ENCODE results near the gene RUSC1. TPM values are rescaled to one million over a fixed set of nuclear protein-coding genes. Genes with fewer than 3 reads are reported as not detected.

The RUSC1 gene
- total and polyA plus RNA-seq, 2 donors (not counting 1 experiment from before 2014, with no cell fraction given): 19.3 to 20.3 TPM

DNA sequence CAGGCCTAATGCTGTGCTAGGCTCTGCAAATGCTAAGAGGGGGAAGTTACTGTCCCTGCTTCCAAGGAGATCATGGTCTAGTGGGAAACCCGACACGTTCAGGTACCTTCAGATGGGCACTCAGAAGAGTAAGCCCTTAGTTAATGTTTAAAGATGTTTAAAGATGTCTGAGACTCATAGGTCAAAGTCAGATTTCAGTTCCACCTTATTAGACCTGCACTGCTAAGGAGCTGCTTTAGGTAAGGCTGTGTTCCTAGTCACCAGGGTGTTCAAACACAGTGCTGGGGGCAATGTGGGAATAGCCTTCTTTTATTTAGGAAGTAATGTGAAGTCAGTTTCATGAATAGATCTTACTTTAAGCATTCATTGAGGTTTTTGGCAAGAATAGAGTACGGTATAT is 3.8 kb upstream of the RUSC1 start:
- Mint-ChIP-seq H3K27me3 (no peaks in the 10 kb centered on the region), H3K4me3 (no peak overlapping the region), H3K9me3 (ENCODE audit: insufficient read depth) (no peaks in the 10 kb centered on the region), H3K27ac (no peak overlapping the region), H3K4me1 (peaks cover 28% of the 10 kb centered on the region)
- Histone ChIP-seq H3K4me3 (ENCODE audit: control extremely low read depth in 1 of 5, extremely low read depth in 1 of 5, insufficient read depth in 1 of 5, low read depth in 2 of 5, low read length in 4 of 5) (no peak overlapping the region), H3K9me3 (ENCODE audit: control extremely low read depth in 1 of 3, control insufficient read depth in 2 of 3, insufficient read depth in 1 of 3, low read length in 2 of 3) (peaks cover 0 to 2% (median 0%) of the 10 kb centered on the region in 3 donors), H2AFZ (ENCODE audit: insufficient read depth, low read depth, low read length, poor library complexity, severe bottlenecking) (no peak overlapping the region), H3K36me3 (replicated peaks in 1 of 2; ENCODE audit: control extremely low read depth in 1 of 2, control insufficient read depth in 1 of 2, extremely low read depth in 1 of 2, insufficient read depth in 2 of 2, low read length in 1 of 2) (peaks cover 0 to 3% of the 10 kb centered on the region in 2 experiments), H3K4me1 (ENCODE audit: control insufficient read depth in 2 of 2, insufficient read depth in 2 of 2, low read length in 2 of 2) (peaks cover 13 to 19% of the 10 kb centered on the region in 2 donors), H4K20me1 (ENCODE audit: control insufficient read depth, insufficient read depth, low read length, poor library complexity, severe bottlenecking) (no peaks in the 10 kb centered on the region), H3K79me2 (ENCODE audit: control insufficient read depth, insufficient read depth, low read length) (peaks cover 7% of the 10 kb centered on the region), H3K9ac (ENCODE audit: low read length) (no peak overlapping the region), H3K27ac (ENCODE audit: low read length in 2 of 2) (no peak overlapping the region), H3K4me2 (replicated peaks; ENCODE audit: low read depth, low read length, poor library complexity, severe bottlenecking) (no peak overlapping the region), H3K27me3 (replicated peaks in 1 of 4; ENCODE audit: control extremely low read depth in 1 of 4, control insufficient read depth in 3 of 4, insufficient read depth in 4 of 4, low read length in 3 of 4) (no peaks in the 10 kb centered on the region)
- ATAC-seq (ENCODE audit: low read depth) (no peak), DNase-seq (no peak)
- TF ChIP-seq, protein P1, sequence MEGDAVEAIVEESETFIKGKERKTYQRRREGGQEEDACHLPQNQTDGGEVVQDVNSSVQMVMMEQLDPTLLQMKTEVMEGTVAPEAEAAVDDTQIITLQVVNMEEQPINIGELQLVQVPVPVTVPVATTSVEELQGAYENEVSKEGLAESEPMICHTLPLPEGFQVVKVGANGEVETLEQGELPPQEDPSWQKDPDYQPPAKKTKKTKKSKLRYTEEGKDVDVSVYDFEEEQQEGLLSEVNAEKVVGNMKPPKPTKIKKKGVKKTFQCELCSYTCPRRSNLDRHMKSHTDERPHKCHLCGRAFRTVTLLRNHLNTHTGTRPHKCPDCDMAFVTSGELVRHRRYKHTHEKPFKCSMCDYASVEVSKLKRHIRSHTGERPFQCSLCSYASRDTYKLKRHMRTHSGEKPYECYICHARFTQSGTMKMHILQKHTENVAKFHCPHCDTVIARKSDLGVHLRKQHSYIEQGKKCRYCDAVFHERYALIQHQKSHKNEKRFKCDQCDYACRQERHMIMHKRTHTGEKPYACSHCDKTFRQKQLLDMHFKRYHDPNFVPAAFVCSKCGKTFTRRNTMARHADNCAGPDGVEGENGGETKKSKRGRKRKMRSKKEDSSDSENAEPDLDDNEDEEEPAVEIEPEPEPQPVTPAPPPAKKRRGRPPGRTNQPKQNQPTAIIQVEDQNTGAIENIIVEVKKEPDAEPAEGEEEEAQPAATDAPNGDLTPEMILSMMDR (IDR thresholded peaks at IDR 0.05): no peak
- TF ChIP-seq EZH2 (IDR thresholded peaks at IDR 0.05; ENCODE audit: borderline replicate concordance, insufficient read depth, low read depth, low read length, poor library complexity, severe bottlenecking): no peak
- ChIA-PET CTCF (interaction anchor here (1.0 to 1.6 kb wide), 2 partner anchors 9 to 66 kb away, joined by 3 to 5 read pairs; no protein-coding TSS in a partner anchor), POLR2A (interaction anchor here (0.7 kb wide), 2 partner anchors 66 to 1587 kb away, joined by 3 read pairs; no protein-coding TSS in a partner anchor)
- 90% methylated on average over 2 of the region's 3 CpGs for WGBS (ENCODE audit: insufficient coverage)
- intact Hi-C loops (cut with micrococcal nuclease): no loop called here

DNA sequence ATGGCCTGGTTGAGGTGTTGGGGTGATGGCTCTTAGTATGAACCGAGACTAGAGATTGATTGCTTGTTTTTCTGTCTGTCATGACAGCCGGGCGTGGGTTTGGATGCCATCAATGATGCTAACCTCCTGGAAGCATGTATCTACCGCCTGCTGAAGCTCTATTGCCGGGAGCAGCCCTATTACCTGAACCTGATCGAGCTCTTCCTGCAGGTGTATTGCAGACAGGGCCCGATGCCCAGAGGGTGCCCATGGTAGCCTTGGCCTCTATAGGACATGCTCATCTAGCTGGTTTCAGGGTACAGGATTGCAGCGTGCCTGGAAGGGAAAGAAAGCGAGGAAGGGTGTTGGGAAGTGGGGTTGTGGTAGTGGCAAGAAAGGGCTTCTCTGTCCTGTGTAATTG is 2.6 kb upstream of the RUSC1 start:
- intact Hi-C loops (cut with micrococcal nuclease): no loop called here
- CTCF ChIA-PET: interaction anchor here (0.8 to 1.9 kb wide), 3 partner anchors 10 to 25 kb away, joined by 3 to 5 read pairs (median 3); no protein-coding TSS in a partner anchor

More for the DNA sequence above, 2.6 kb upstream of the RUSC1 start:
- Mint-ChIP-seq H3K9me3 (ENCODE audit: insufficient read depth) (no peaks in the 10 kb centered on the region), H3K27me3 (no peaks in the 10 kb centered on the region), H3K4me3 (no peak overlapping the region), H3K4me1 (peaks cover 33% of the 10 kb centered on the region), H3K27ac (no peak overlapping the region)
- Histone ChIP-seq H3K27ac (ENCODE audit: low read length in 2 of 2) (no peak overlapping the region), H3K36me3 (replicated peaks in 1 of 2; ENCODE audit: control extremely low read depth in 1 of 2, control insufficient read depth in 1 of 2, extremely low read depth in 1 of 2, insufficient read depth in 2 of 2, low read length in 1 of 2) (peaks cover 0 to 3% of the 10 kb centered on the region in 2 experiments), H3K79me2 (ENCODE audit: control insufficient read depth, insufficient read depth, low read length) (peaks cover 9% of the 10 kb centered on the region), H2AFZ (ENCODE audit: insufficient read depth, low read depth, low read length, poor library complexity, severe bottlenecking) (no peak overlapping the region), H4K20me1 (ENCODE audit: control insufficient read depth, insufficient read depth, low read length, poor library complexity, severe bottlenecking) (no peaks in the 10 kb centered on the region), H3K4me1 (ENCODE audit: control insufficient read depth in 2 of 2, insufficient read depth in 2 of 2, low read length in 2 of 2) (peaks cover 17 to 27% of the 10 kb centered on the region in 2 donors), H3K4me3 (ENCODE audit: control extremely low read depth in 1 of 5, extremely low read depth in 1 of 5, insufficient read depth in 1 of 5, low read depth in 2 of 5, low read length in 4 of 5) (no peak overlapping the region), H3K9ac (ENCODE audit: low read length) (no peak overlapping the region), H3K4me2 (replicated peaks; ENCODE audit: low read depth, low read length, poor library complexity, severe bottlenecking) (no peak overlapping the region), H3K9me3 (ENCODE audit: control extremely low read depth in 1 of 3, control insufficient read depth in 2 of 3, insufficient read depth in 1 of 3, low read length in 2 of 3) (peaks cover 0 to 2% (median 0%) of the 10 kb centered on the region in 3 donors), H3K27me3 (replicated peaks in 1 of 4; ENCODE audit: control extremely low read depth in 1 of 4, control insufficient read depth in 3 of 4, insufficient read depth in 4 of 4, low read length in 3 of 4) (no peaks in the 10 kb centered on the region)
- WGBS (ENCODE audit: insufficient coverage): 98% methylated on average over 9 of the region's 9 CpGs
- ATAC-seq (ENCODE audit: low read depth) (no peak), DNase-seq (no peak)
- POLR2A ChIA-PET: interaction anchor here (0.7 kb wide), 1 partner anchor 66 kb away, joined by 3 read pairs; no protein-coding TSS in a partner anchor
- TF ChIP-seq EZH2 (IDR thresholded peaks at IDR 0.05; ENCODE audit: borderline replicate concordance, insufficient read depth, low read depth, low read length, poor library complexity, severe bottlenecking): no peak
- TF ChIP-seq, protein P1 (IDR thresholded peaks at IDR 0.05): no peak
